IMR-90 (cell line): Measurements from ENCODE around the gene TNFRSF4. TPM values are rescaled to one million over a fixed set of nuclear protein-coding genes. Genes with fewer than 3 reads are reported as not detected.

Experiments
- ATAC-seq: fragments of 200-7000 bp; cut with Tn5 transposase; 2 replicates; pipeline ENCODE4 v1.9.1; 2020; ENCODE audit warnings: low read depth, mild to moderate bottlenecking, moderate library complexity
- BruUV-seq: library from RNA; stranded (reverse); fragments of 400-500 nt; replicated peaks from 2 replicates; lab custom pipeline; 2021; lab: Mats Ljungman, UMichigan
- CTCF ChIA-PET: fragments of 300-600 bp; formaldehyde crosslinking; extraction: SDS; loops from one replicate; lab custom pipeline; 2021; ENCODE audit warnings: antibody characterized with exemption; lab: Yijun Ruan, JAX
- POLR2A ChIA-PET: fragments of 300-600 bp; sonication (Branson Sonifier 250); formaldehyde crosslinking; loops from one replicate; lab custom pipeline; 2022; ENCODE audit warnings: antibody characterized with exemption; ENCODE audit not compliant: unreplicated experiment; lab: Charles Lee
- DNase-seq: peaks from one replicate; pipeline ENCODE4 v3.0.0; 2013
- H2AFZ ChIP-seq: replicated peaks from 2 replicates; pipeline ENCODE3; 2013; ENCODE audit warnings: low read length, mild to moderate bottlenecking; ENCODE audit not compliant: poor library complexity
- H2AK5ac ChIP-seq: 2 replicates; pipeline ENCODE4 v1.6.1; 2013; ENCODE audit warnings: low read depth, low read length, inconsistent platforms
- H2AK9ac ChIP-seq: replicated peaks from 2 replicates; pipeline ENCODE3; 2013; ENCODE audit warnings: mild to moderate bottlenecking, low read depth, low read length, moderate library complexity; ENCODE audit not compliant: poor library complexity
- H2BK120ac ChIP-seq: 2 replicates; pipeline ENCODE4 v1.6.1; 2013; ENCODE audit warnings: low read depth, low read length, inconsistent platforms
- H2BK15ac ChIP-seq: 3 replicates; pipeline ENCODE4 v1.6.1; 2013; ENCODE audit warnings: low read depth, low read length, inconsistent platforms
- H2BK20ac ChIP-seq: 2 replicates; pipeline ENCODE4 v1.6.1; 2013; ENCODE audit warnings: low read depth, mild to moderate bottlenecking, inconsistent platforms, low read length, moderate library complexity
- H2BK5ac ChIP-seq: 2 replicates; pipeline ENCODE4 v1.6.1; 2013; ENCODE audit warnings: mild to moderate bottlenecking, low read depth, low read length, inconsistent platforms; ENCODE audit not compliant: poor library complexity, severe bottlenecking
- H3K14ac ChIP-seq: replicated peaks from 2 replicates; pipeline ENCODE4 v1.6.1; 2013; ENCODE audit warnings: low read depth, low read length, inconsistent platforms
- H3K18ac ChIP-seq: 2 replicates; pipeline ENCODE4 v1.6.1; 2013; ENCODE audit warnings: low read depth, low read length, control low read depth
- H3K23ac ChIP-seq: 2 replicates; pipeline ENCODE4 v1.6.1; 2013; ENCODE audit warnings: low read depth, low read length, inconsistent platforms
- H3K27ac ChIP-seq: 2 replicates; pipeline ENCODE4 v1.5.1; 2013; ENCODE audit warnings: mild to moderate bottlenecking, control low read depth, low read length; ENCODE audit not compliant: insufficient read depth
- H3K27me3 ChIP-seq: 2 replicates; pipeline ENCODE4 v1.6.1; 2013; ENCODE audit warnings: low read length; ENCODE audit not compliant: control insufficient read depth, insufficient read depth
- H3K36me3 ChIP-seq: 2 replicates; pipeline ENCODE4 v1.6.1; 2013; ENCODE audit warnings: low read length, mixed read lengths; ENCODE audit not compliant: control insufficient read depth, insufficient read depth
- H3K4ac ChIP-seq: 2 replicates; pipeline ENCODE4 v1.6.1; 2013; ENCODE audit warnings: low read depth, low read length, inconsistent platforms
- H3K4me1 ChIP-seq: 2 replicates; pipeline ENCODE4 v1.6.1; 2013; ENCODE audit warnings: low read length, mixed read lengths; ENCODE audit not compliant: control insufficient read depth, insufficient read depth
- H3K4me2 ChIP-seq: 2 replicates; pipeline ENCODE4 v1.6.1; 2013; ENCODE audit warnings: low read depth, mild to moderate bottlenecking, control low read depth, low read length, moderate library complexity
- H3K4me3 ChIP-seq: 2 replicates; pipeline ENCODE4 v1.5.1; 2013; ENCODE audit warnings: low read depth, mild to moderate bottlenecking, control low read depth, low read length, moderate library complexity; ENCODE audit not compliant: insufficient read depth
- H3K56ac ChIP-seq: 2 replicates; pipeline ENCODE4 v1.6.1; 2013; ENCODE audit warnings: low read length, inconsistent platforms; ENCODE audit not compliant: insufficient read depth; ENCODE audit errors: extremely low read depth
- H3K79me1 ChIP-seq, 2 experiments: 2 replicates each; pipeline ENCODE4 v1.6.1; 2013; ENCODE audit warnings: low read length in 2 of 2, inconsistent platforms in 1 of 2, low read depth in 1 of 2
- H3K9ac ChIP-seq: 2 replicates; pipeline ENCODE4 v1.6.1; 2013; ENCODE audit warnings: low read depth, low read length, control low read depth
- H3K9me1 ChIP-seq: 2 replicates; pipeline ENCODE4 v1.6.1; 2013; ENCODE audit warnings: low read length, inconsistent platforms; ENCODE audit not compliant: insufficient read depth
- H3K9me3 ChIP-seq: 2 replicates; pipeline ENCODE4 v1.6.1; 2013; ENCODE audit warnings: low read length; ENCODE audit not compliant: control insufficient read depth, insufficient read depth
- H4K20me1 ChIP-seq: 2 replicates; pipeline ENCODE4 v1.6.1; 2013; ENCODE audit warnings: low read length, inconsistent platforms; ENCODE audit not compliant: insufficient read depth
- H4K5ac ChIP-seq: 2 replicates; pipeline ENCODE4 v1.6.1; 2013; ENCODE audit warnings: mild to moderate bottlenecking, low read depth, low read length, control low read depth
- H4K8ac ChIP-seq, 2 experiments: 2 replicates each; pipeline ENCODE4 v1.6.1; 2013; ENCODE audit warnings: low read depth in 2 of 2, low read length in 2 of 2, control low read depth in 1 of 2, inconsistent platforms in 1 of 2
- H4K91ac ChIP-seq: 2 replicates; pipeline ENCODE4 v1.6.1; 2013; ENCODE audit warnings: low read depth, low read length, inconsistent platforms; ENCODE audit not compliant: insufficient read depth
- BHLHE40 ChIP-seq: fragments of 150-350 bp; IDR thresholded peaks from 2 replicates; pipeline ENCODE4 v1.6.1; 2016; ENCODE audit warnings: mild to moderate bottlenecking, low read depth, low read length
- CEBPB ChIP-seq: IDR thresholded peaks from 2 replicates; pipeline ENCODE4 v1.6.1; 2012; ENCODE audit warnings: low read depth, low read length, improper control_type of control experiment
- CHD1 ChIP-seq: IDR thresholded peaks from 2 replicates; pipeline ENCODE4 v1.6.1; 2012; ENCODE audit warnings: low read depth, low read length, improper control_type of control experiment
- CTCF ChIP-seq: conservative IDR thresholded peaks from 2 replicates; pipeline ENCODE4 v1.5.1; 2012; ENCODE audit warnings: mild to moderate bottlenecking, low read depth, low read length, improper control_type of control experiment
- ELK1 ChIP-seq: fragments of 150-350 bp; IDR thresholded peaks from 2 replicates; pipeline ENCODE4 v1.6.1; 2016; ENCODE audit warnings: low read depth, mild to moderate bottlenecking, low read length, moderate library complexity, borderline replicate concordance
- FOS ChIP-seq: fragments of 150-350 bp; IDR thresholded peaks from 2 replicates; pipeline ENCODE4 v1.6.1; 2016; ENCODE audit warnings: low read depth, low read length
- MAFK ChIP-seq: IDR thresholded peaks from 2 replicates; pipeline ENCODE4 v1.6.1; 2012; ENCODE audit warnings: low read depth, low read length, improper control_type of control experiment
- MAZ ChIP-seq: IDR thresholded peaks from 2 replicates; pipeline ENCODE4 v1.6.1; 2012; ENCODE audit warnings: low read depth, mild to moderate bottlenecking, low read length, improper control_type of control experiment, moderate library complexity, borderline replicate concordance
- MXI1 ChIP-seq: IDR thresholded peaks from 2 replicates; pipeline ENCODE4 v1.6.1; 2012; ENCODE audit warnings: low read depth, mild to moderate bottlenecking, low read length, moderate library complexity, borderline replicate concordance
- POLR2A ChIP-seq: IDR thresholded peaks from 2 replicates; pipeline ENCODE4 v1.6.1; 2012; ENCODE audit warnings: mild to moderate bottlenecking, low read depth, low read length
- RAD21 ChIP-seq: IDR thresholded peaks from 2 replicates; pipeline ENCODE4 v1.6.1; 2012; ENCODE audit warnings: low read length, improper control_type of control experiment
- RCOR1 ChIP-seq: IDR thresholded peaks from 2 replicates; pipeline ENCODE4 v1.6.1; 2012; ENCODE audit warnings: mild to moderate bottlenecking, low read length, improper control_type of control experiment; ENCODE audit not compliant: insufficient replicate concordance
- RFX5 ChIP-seq: IDR thresholded peaks from 2 replicates; pipeline ENCODE4 v1.8.0; 2012; ENCODE audit warnings: low read depth, mild to moderate bottlenecking, low read length, moderate library complexity
- SMC3 ChIP-seq: fragments of 150-350 bp; IDR thresholded peaks from 2 replicates; pipeline ENCODE4 v1.6.1; 2016; ENCODE audit warnings: low read depth, mild to moderate bottlenecking, antibody characterized with exemption, low read length, moderate library complexity
- WGBS, 2 experiments: methylation state at CpG; one replicate each; pipeline versions ENCODE4 v1.1.5 to v1.1.7; 2013; ENCODE audit warnings: missing lambda C conversion rate in 2 of 2; ENCODE audit not compliant: insufficient read length in 1 of 2; ENCODE audit errors: extremely low coverage in 2 of 2; 5-methylcytosine and 5-hydroxymethylcytosine counted together
- dilution Hi-C: fragments of 300-500 bp; cut with HindIII; formaldehyde crosslinking; loops from one replicate; pipeline ENCODE4 v1.14.3; 2018; ENCODE audit warnings: low sequenced_read_pairs; ENCODE audit not compliant: unreplicated experiment
- in situ Hi-C: fragments of 300-500 bp; cut with MboI; formaldehyde crosslinking; loops from 3 replicates; pipeline ENCODE4 v1.14.3; 2019; ENCODE audit warnings: low sequenced_read_pairs, inconsistent platforms, mixed read lengths
- intact Hi-C: fragments of 100-400 bp; cut with micrococcal nuclease; formaldehyde crosslinking; loops from 2 replicates; pipeline ENCODE4 v1.10.0; 2022
- polyA plus RNA-seq, 3 experiments: library from polyadenylated mRNA; depleted of rRNA; stranded (reverse); fragments of >200 nt; gene quantifications; 2 replicates each; pipeline ENCODE4 v1.2.3, GENCODE V29; 2012; ENCODE audit warnings: low replicate concordance in 1 of 3
- total RNA-seq: library from RNA; depleted of rRNA; stranded (reverse); fragments of >200 nt; gene quantifications from 2 replicates; pipeline ENCODE4 v1.2.3, GENCODE V29; 2012

TNFRSF4 gene
- total and polyA plus RNA-seq, 2 of the 4 experiments (the other 2 are of a cell fraction) = 0.15 TPM; not detected in 1

GRCh38 chr1:1208713-1209433 lies 5.1 kb downstream of the TNFRSF4 start (continued):
- no peak for TF ChIP-seq RCOR1

- no peak overlapping the region for H2BK120ac ChIP-seq
- H4K8ac ChIP-seq = no peak overlapping the region
- no peak overlapping the region for H3K23ac ChIP-seq
- no peaks in the 10 kb centered on the region; the same call in 1 of the 2 replicates for H3K27me3 ChIP-seq
- WGBS, 2 experiments = 60% methylated on average over 2 of the region's 11 CpGs; no CpG with 5 or more reads in 1 of the 2 experiments
- in situ Hi-C loops (no loop called here), dilution Hi-C loops (no loop called here), intact Hi-C loops (no loop called here)
- H3K56ac ChIP-seq = no peak overlapping the region
- no peak overlapping the region for H2AFZ ChIP-seq
- no peak overlapping the region for H3K14ac ChIP-seq
- no peak overlapping the region for H2BK20ac ChIP-seq
- H3K9me1 ChIP-seq = no peaks in the 10 kb centered on the region
- no peak overlapping the region for H2AK9ac ChIP-seq
- no peak overlapping the region for H3K9ac ChIP-seq
- no peak overlapping the region for H3K18ac ChIP-seq
- H4K5ac ChIP-seq = no peak overlapping the region
- H2BK15ac ChIP-seq = no peak overlapping the region
- ChIA-PET POLR2A (no interaction called here), CTCF (no interaction called here)
- H2BK5ac ChIP-seq = no peak overlapping the region
- no peak overlapping the region for H4K91ac ChIP-seq
- H2AK5ac ChIP-seq = peak overlapping the region; percentile 39; the same call in 1 of the 2 replicates
- TF ChIP-seq RCOR1 = no peak
- no peak for TF ChIP-seq SMC3
- no peak for TF ChIP-seq RFX5
- no peak for TF ChIP-seq MXI1
- no peak for TF ChIP-seq CHD1
- TF ChIP-seq CEBPB = no peak
- TF ChIP-seq ELK1 = no peak
- TF ChIP-seq RAD21 = no peak
- no peak for TF ChIP-seq CTCF
- TF ChIP-seq FOS = no peak
- no peak for TF ChIP-seq MAZ
- TF ChIP-seq BHLHE40 = no peak
- TF ChIP-seq POLR2A = no peak
- no peak for TF ChIP-seq MAFK
- no peaks in the 10 kb centered on the region; the same call in 1 of the 2 replicates for H4K20me1 ChIP-seq
- peaks cover 12% of the 10 kb centered on the region for H3K4me1 ChIP-seq
- no peak overlapping the region for H3K4me3 ChIP-seq
- H3K36me3 ChIP-seq = no peaks in the 10 kb centered on the region
- BruUV-seq = no TSS peak
- H3K27ac ChIP-seq = no peak overlapping the region
- H3K79me1 ChIP-seq = no peaks in the 10 kb centered on the region
- H3K4ac ChIP-seq = 0 out of 2 replicates have a peak overlapping the region, but pooled peaks have one; percentile 16
- DNase-seq (no peak), ATAC-seq (no peak)
- no peak overlapping the region for H3K4me2 ChIP-seq
- no peaks in the 10 kb centered on the region for H3K9me3 ChIP-seq
These were observed 6.4 kb downstream of the TNFRSF4 start for GRCh38 chr1:1207571-1207892.
